ENCODE data around the gene USP7. TPM values are rescaled to one million over a fixed set of nuclear protein-coding genes. Genes with fewer than 3 reads are reported as not detected.

The USP7 gene
- total and polyA plus RNA-seq, 2 experiments from 2014 or later, result 38.0 to 40.8 TPM

- Histone ChIP-seq H3K27ac (peak overlapping the region; percentile 93), H3K4me2 (no peak overlapping the region), H4K20me1 (ENCODE audit: insufficient read depth, poor library complexity, severe bottlenecking) (peaks cover 47% of the 10 kb centered on the region), H3K27me3 (no peaks in the 10 kb centered on the region), H3K4me1 (ENCODE audit: insufficient read depth) (peaks cover 66% of the 10 kb centered on the region), H3K36me3 (replicated peaks; ENCODE audit: insufficient read depth, low read depth) (no peaks in the 10 kb centered on the region), H3K4me3 (no peak overlapping the region), H3K9me2 (replicated peaks; ENCODE audit: insufficient read depth) (no peaks in the 10 kb centered on the region), H3K79me2 (peaks cover 83% of the 10 kb centered on the region), H2AFZ (no peak overlapping the region), H3K9me3 (ENCODE audit: low read depth) (no peaks in the 10 kb centered on the region)
- DNase-seq (ENCODE audit: low spot score), result peak; percentile 44
- TF ChIP-seq, protein P1, sequence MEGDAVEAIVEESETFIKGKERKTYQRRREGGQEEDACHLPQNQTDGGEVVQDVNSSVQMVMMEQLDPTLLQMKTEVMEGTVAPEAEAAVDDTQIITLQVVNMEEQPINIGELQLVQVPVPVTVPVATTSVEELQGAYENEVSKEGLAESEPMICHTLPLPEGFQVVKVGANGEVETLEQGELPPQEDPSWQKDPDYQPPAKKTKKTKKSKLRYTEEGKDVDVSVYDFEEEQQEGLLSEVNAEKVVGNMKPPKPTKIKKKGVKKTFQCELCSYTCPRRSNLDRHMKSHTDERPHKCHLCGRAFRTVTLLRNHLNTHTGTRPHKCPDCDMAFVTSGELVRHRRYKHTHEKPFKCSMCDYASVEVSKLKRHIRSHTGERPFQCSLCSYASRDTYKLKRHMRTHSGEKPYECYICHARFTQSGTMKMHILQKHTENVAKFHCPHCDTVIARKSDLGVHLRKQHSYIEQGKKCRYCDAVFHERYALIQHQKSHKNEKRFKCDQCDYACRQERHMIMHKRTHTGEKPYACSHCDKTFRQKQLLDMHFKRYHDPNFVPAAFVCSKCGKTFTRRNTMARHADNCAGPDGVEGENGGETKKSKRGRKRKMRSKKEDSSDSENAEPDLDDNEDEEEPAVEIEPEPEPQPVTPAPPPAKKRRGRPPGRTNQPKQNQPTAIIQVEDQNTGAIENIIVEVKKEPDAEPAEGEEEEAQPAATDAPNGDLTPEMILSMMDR (IDR thresholded peaks at IDR 0.05; ENCODE audit: poor library complexity), result no peak
- TF ChIP-seq EZH2 (IDR thresholded peaks at IDR 0.05; ENCODE audit: borderline replicate concordance) (no peak), EZH2phosphoT487 (IDR thresholded peaks at IDR 0.05; ENCODE audit: low read depth, severe bottlenecking, unreplicated experiment) (no peak)
- 91% methylated on average over 14 of the region's 14 CpGs for WGBS (ENCODE audit: low lambda C conversion rate, missing lambda C conversion rate)
These were observed 102.0 kb downstream of the USP7 start for GRCh38 chr16:8861563-8862308.

DNA sequence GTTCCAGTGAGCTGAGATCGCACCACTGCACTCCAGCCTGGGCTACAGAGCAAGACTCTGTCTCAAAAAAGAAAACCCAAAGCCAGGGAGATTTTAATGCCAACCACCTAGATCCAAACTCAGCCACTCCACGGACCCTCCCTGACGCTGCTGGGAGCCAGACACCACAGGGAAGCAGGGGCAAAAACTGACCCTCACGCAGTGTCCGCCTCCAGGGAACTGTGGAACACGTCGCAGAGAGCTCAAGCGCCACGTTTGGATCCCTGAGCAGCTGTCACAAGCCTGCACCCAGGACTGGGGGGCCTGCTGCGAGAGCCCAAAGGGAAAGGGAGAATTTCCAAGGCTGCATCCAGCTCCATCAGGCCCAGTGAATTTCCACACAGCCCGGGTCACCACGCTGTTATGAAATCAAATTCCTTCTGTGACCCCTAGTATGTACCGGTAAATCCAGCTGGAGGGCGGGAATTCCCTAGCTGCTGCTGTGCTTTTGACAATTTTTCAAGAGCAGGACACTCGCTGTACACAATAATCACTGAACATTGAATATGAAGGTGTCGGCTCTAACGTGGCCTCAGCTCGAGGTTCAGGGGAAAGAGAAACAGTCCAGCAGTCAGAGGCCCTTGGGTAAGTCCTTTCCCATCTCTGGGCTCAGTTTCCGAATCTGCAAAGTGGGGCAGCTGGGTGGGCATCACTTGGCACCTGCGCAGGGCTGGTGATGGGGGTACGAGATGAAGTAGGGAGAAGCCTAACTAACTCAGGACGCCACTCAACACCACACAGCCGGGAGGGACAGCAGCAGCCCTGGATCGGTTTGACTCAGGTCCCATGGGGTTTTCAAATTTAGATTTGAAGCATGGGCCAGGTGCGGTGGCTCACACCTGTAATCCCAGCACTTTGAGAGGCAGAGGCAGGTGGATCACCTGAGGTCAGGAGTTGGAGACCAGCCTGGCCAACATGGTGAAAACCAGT is 103.5 kb downstream of the USP7 start:
- Histone ChIP-seq H3K36me3 (replicated peaks; ENCODE audit: insufficient read depth, low read depth) (no peaks in the 10 kb centered on the region), H3K4me2 (peak overlapping the region; percentile 57), H3K27me3 (no peaks in the 10 kb centered on the region), H2AFZ (no peak overlapping the region), H3K79me2 (peaks cover 68% of the 10 kb centered on the region), H3K9me3 (ENCODE audit: low read depth) (no peaks in the 10 kb centered on the region), H3K9me2 (replicated peaks; ENCODE audit: insufficient read depth) (no peaks in the 10 kb centered on the region), H3K4me1 (ENCODE audit: insufficient read depth) (peaks cover 53% of the 10 kb centered on the region), H3K4me3 (no peak overlapping the region), H4K20me1 (ENCODE audit: insufficient read depth, poor library complexity, severe bottlenecking) (peaks cover 37% of the 10 kb centered on the region), H3K27ac (peak overlapping the region; percentile 57)
- peak; percentile 73 for DNase-seq (ENCODE audit: low spot score)
- no peak for TF ChIP-seq EZH2phosphoT487 (IDR thresholded peaks at IDR 0.05; ENCODE audit: low read depth, severe bottlenecking, unreplicated experiment)
- TF ChIP-seq, protein P1 (IDR thresholded peaks at IDR 0.05; ENCODE audit: poor library complexity), result no peak
- 68% methylated on average over 25 of the region's 25 CpGs for WGBS (ENCODE audit: low lambda C conversion rate, missing lambda C conversion rate)

- Histone ChIP-seq H3K4me2 (peak overlapping the region; percentile 57), H3K4me3 (no peak overlapping the region), H3K9me2 (replicated peaks; ENCODE audit: insufficient read depth) (no peaks in the 10 kb centered on the region), H4K20me1 (ENCODE audit: insufficient read depth, poor library complexity, severe bottlenecking) (peaks cover 30% of the 10 kb centered on the region), H3K4me1 (ENCODE audit: insufficient read depth) (peaks cover 44% of the 10 kb centered on the region), H2AFZ (no peak overlapping the region), H3K79me2 (peaks cover 58% of the 10 kb centered on the region), H3K27ac (peak overlapping the region; percentile 57), H3K27me3 (no peaks in the 10 kb centered on the region), H3K9me3 (ENCODE audit: low read depth) (no peaks in the 10 kb centered on the region), H3K36me3 (replicated peaks; ENCODE audit: insufficient read depth, low read depth) (no peaks in the 10 kb centered on the region)
- no peak for DNase-seq (ENCODE audit: low spot score)
- TF ChIP-seq, protein P1 (IDR thresholded peaks at IDR 0.05; ENCODE audit: poor library complexity), result no peak
- no peak for TF ChIP-seq EZH2phosphoT487 (IDR thresholded peaks at IDR 0.05; ENCODE audit: low read depth, severe bottlenecking, unreplicated experiment)
- TF ChIP-seq EZH2 (IDR thresholded peaks at IDR 0.05; ENCODE audit: borderline replicate concordance), result no peak
- 93% methylated on average over 31 of the region's 31 CpGs for WGBS (ENCODE audit: low lambda C conversion rate, missing lambda C conversion rate)
These were observed 104.5 kb downstream of the USP7 start for GRCh38 chr16:8858994-8859912.

All from hepatocyte (in vitro differentiated cells).